Activated CD8-positive, alpha-beta memory T cell treated with anti-CD3 and anti-CD28 coated beads for 48 hours (primary cell): Measurements from ENCODE around the gene NCS1.

Experiments
- DNase-seq, 3 experiments: peaks; one replicate each; pipeline ENCODE4 v3.0.0-alpha.2; 2020; ENCODE audit warnings: low read depth in 2 of 3, low spot score in 2 of 3

Gene NCS1

GRCh38 chr9:130193103-130193502 lies 20.9 kb downstream of the NCS1 start:
- no peak for DNase-seq

- no peak for DNase-seq
These were observed 21.6 kb downstream of the NCS1 start for GRCh38 chr9:130193531-130194377.

- no peak for DNase-seq
These were observed 22.3 kb downstream of the NCS1 start for GRCh38 chr9:130194378-130194932.

- no peak for DNase-seq
These were observed 23.4 kb downstream of the NCS1 start for GRCh38 chr9:130195638-130196037.

- no peak for DNase-seq
These were observed 24.4 kb downstream of the NCS1 start for GRCh38 chr9:130196643-130197042.

- no peak for DNase-seq
These were observed 25.2 kb downstream of the NCS1 start for GRCh38 chr9:130197386-130197785.

- no peak for DNase-seq
These were observed 25.7 kb downstream of the NCS1 start for GRCh38 chr9:130197888-130198287.

- no peak for DNase-seq
These were observed 26.4 kb downstream of the NCS1 start for GRCh38 chr9:130198501-130199179.

GRCh38 chr9:130199605-130200004 lies 27.4 kb downstream of the NCS1 start:
- DNase-seq = no peak

GRCh38 chr9:130200038-130200849 lies 28.0 kb downstream of the NCS1 start:
- no peak for DNase-seq

GRCh38 chr9:130201399-130201873 lies 29.2 kb downstream of the NCS1 start:
- DNase-seq = no peak

GRCh38 chr9:130201974-130202373 lies 29.8 kb downstream of the NCS1 start:
- DNase-seq = no peak

GRCh38 chr9:130204341-130204740 lies 32.1 kb downstream of the NCS1 start:
- no peak for DNase-seq

- no peak for DNase-seq
These were observed 32.8 kb downstream of the NCS1 start for GRCh38 chr9:130204959-130205358.

GRCh38 chr9:130205912-130206311 lies 33.7 kb downstream of the NCS1 start:
- DNase-seq = no peak

- no peak for DNase-seq
These were observed 34.4 kb downstream of the NCS1 start for GRCh38 chr9:130206579-130206978.

- no peak for DNase-seq
These were observed 35.2 kb downstream of the NCS1 start for GRCh38 chr9:130207241-130207992.

- no peak for DNase-seq
These were observed 36.6 kb downstream of the NCS1 start for GRCh38 chr9:130208600-130209347.

- no peak for DNase-seq
These were observed 37.2 kb downstream of the NCS1 start for GRCh38 chr9:130209422-130209821.
